GM11168 (cell line): ENCODE measurements around the gene EIF4G2.
"Not testable (repeated sequence)": the region's sequence is repeated elsewhere in the genome, so short reads cannot be mapped to it uniquely, and the experiment has no call there.

Source experiments
- in situ Hi-C: fragments of 300-500 bp; cut with MboI; formaldehyde crosslinking; loops from one replicate; pipeline ENCODE4 v1.12.0; 2022; ENCODE audit warnings: low sequenced_read_pairs; ENCODE audit not compliant: unreplicated experiment

Gene EIF4G2

GRCh38 chr11:10808553-10809372 lies at the start of gene EIF4G2:
TSS of gene EIF4G2 (minus strand) at chr11:10808926.
- in situ Hi-C loops: no loop called here

- in situ Hi-C loops: no loop called here
Observed at GRCh38 chr11:10857709-10858438, 49.1 kb upstream of the EIF4G2 start, which contains the start of gene ZBED5. TSS of gene ZBED5 (minus strand) at chr11:10858053. CDS start at chr11:10854945, 3,108 bp downstream.

DNA sequence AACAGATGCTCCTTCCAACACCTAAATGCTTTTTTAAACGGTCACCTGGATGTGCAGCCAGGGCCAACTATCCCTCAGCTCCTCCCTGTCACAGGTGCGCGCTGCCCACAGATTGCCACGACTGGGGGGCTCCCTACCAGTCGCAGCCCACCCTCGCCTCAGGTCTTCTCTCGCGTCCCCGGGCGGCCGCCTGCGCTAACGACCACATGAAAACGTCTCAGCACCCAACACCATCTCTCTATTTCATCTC lies 48.7 kb upstream of the EIF4G2 start:
- in situ Hi-C loops: no loop called here

DNA sequence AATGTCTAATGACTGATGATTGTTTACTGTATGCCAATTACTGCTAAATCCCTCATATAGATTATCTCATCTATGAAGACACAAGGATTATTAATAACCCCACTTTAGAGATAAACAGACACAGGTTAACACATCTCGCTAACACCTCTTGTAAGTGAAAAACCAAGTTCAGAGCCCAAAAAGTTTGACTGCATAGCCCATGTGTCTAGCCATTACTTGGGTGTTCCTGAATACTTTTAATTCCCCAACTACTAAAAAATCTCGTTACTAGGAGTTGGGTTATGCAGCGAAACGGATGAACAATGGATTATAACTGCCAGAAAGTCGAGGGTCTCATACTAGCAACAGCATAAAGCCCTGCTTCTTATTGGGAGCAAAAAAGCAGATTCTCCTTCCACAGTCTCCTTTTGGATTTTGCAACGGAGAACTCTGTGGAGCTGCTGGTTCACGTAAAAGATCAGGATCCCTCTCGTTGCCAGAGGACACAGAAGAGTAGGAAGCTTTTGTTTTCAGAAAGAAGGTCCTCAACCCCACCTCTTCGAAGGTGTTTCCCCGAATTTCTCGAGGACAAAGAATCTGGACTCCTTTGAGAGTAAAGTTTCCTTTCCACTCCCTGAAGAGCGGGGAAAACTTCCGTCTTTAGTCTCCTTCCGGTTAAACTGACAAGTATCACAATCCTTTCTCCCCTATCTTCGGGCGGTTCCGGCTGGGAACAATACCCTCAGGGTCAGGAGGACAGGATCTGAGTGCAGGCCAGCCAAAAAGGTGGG lies 48.1 kb upstream of the EIF4G2 start:
- in situ Hi-C loops: no loop called here

DNA sequence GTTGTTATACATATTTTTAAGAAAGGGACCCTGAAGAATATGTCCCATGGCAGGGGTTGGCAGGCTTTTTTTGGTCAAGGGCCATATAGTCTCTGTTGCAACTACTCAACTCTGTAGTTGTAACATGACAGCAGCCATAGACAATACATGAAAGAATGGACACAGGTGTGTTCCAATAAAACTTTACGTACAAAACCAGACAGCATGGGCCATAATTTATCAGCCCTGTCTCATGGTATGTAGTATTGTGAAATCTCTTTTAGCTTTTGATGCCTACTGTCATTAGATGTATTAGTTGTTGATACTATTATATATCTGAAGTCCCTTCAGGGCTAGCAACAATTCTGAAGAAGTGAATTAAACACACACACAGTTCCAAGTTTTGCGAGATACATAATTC lies 46.6 kb upstream of the EIF4G2 start:
- in situ Hi-C loops: no loop called here

DNA sequence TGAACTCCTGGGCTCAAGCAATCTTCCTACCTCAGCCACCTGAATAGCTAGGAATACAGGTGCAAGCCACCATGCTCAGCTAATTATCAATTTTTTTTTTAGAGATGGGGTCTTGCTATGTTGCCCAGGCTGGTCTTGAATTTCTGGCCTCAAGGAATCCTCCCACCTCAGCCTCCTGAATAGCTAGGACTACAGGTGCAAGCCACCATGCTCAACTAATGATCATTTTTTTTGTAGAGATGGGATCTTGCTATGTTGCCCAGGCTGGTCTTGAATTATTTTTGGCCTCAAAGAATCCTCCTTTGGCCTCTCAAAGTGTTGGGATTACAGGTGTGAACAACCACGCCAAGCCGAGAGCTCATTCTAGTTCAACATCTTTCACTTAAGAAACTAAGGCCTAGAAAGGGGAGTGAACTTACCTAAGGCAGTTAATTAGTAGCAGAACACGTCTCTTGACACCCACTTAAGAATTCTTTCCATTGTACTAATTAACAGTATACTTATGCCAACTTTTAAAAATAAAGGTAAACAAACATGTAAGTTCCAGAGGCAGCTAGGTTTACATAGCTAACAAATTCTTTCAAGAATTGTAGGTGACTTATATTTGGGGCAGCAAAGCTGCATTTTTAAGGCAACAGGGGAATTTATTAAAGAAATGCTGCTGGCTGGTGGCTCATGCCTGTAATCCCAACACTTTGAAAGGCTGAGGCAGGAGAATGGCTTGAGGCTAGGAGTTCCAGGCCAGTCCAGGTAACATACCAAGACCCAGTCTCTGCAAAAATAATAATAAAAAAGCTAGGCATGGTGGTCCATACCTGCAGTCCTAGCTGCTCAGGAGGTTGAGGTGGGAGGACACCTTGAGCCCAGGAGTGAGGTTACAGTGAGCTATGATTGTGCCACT lies 39.5 kb upstream of the EIF4G2 start:
- in situ Hi-C loops: no loop called here

GRCh38 chr11:10846660-10847059 lies 37.9 kb upstream of the EIF4G2 start:
- in situ Hi-C loops: no loop called here

GRCh38 chr11:10845589-10845988 lies 36.9 kb upstream of the EIF4G2 start:
- in situ Hi-C loops: no loop called here

DNA sequence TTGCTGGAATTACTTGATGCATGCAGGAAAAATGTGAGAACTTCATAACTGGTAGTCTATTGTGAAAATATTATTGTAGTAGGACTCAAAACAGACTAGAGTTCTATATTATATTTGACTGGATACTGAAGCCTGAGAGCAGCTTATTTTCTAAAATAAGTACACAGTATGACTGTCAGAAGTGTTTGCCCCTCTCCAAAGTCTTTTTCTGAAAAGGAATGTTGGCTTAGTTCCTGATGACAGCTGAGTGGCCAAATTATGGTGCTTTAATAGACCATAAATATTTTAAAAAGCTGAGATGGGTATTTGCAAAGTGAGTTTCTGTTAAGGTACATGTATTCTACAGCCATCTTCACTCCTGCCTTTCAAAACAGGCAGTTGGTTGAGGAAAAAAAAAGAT lies 36.1 kb upstream of the EIF4G2 start:
- in situ Hi-C loops: no loop called here

GRCh38 chr11:10844356-10844755 lies 35.6 kb upstream of the EIF4G2 start:
- in situ Hi-C loops: no loop called here

DNA sequence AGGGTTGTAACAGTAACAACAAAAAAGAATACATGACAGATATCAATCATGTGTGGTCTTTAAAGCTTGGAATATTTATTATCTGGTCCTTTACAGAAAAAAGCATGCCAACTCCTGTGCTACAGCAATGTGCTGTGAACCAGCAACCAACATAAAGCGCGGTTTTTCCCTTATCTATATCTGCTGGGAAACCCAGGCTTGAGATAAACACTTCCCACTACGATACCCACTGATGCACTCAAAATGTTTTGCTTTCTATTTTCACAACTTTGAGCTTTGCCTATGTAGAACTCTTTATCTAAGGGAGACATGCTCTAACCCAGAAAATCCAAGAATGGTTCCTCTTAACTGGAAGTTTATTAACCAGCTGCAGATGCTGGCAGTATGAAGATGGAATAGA lies 30.2 kb upstream of the EIF4G2 start:
- in situ Hi-C loops: no loop called here

GRCh38 chr11:10838083-10838482 lies 29.4 kb upstream of the EIF4G2 start:
- in situ Hi-C loops: no loop called here

DNA sequence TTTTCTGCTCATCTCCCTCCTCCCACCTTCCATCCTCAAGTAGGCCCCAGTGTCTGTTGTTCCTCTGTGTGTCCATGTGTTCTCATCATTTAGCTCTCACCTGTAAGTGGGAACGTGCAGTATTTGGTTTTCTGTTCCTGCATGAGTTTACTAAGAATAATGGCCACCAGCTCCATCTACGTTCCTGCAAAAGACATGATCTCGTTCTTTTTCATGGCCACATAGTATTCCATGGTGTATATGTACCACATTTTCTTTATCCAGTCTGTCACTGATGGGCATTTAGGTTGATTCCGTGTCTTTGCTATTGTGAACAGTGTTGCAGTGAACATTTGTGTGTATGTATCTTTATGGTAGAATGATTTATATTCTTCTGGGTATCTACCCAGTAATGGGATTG lies 28.2 kb upstream of the EIF4G2 start:
- in situ Hi-C loops: not testable (repeated sequence)

DNA sequence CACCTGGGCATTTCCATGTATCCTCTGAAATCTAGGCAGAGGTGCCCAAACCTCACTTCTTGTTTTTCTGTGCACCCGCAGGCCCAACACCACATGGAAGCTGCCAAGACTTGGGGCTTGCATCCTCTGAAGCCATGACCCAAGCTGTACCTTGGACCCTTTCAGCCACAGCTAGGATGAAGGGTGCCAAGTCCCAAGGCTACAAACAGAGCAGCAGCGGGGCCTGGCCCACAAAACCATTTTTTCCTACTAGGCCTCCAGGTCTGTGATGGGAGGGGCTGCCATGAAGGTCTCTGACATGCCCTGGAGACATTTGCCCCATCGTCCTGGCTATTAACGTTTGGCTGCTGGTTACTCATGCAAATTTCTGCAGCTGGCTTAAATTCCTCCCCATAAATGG lies 20.4 kb upstream of the EIF4G2 start:
- in situ Hi-C loops: no loop called here

- in situ Hi-C loops: no loop called here
Observed at GRCh38 chr11:10828402-10828801, 19.7 kb upstream of the EIF4G2 start.

- in situ Hi-C loops: no loop called here
Observed at GRCh38 chr11:10824888-10825287, 16.2 kb upstream of the EIF4G2 start.

- in situ Hi-C loops: no loop called here
Observed at GRCh38 chr11:10823152-10823579, 14.4 kb upstream of the EIF4G2 start.

DNA sequence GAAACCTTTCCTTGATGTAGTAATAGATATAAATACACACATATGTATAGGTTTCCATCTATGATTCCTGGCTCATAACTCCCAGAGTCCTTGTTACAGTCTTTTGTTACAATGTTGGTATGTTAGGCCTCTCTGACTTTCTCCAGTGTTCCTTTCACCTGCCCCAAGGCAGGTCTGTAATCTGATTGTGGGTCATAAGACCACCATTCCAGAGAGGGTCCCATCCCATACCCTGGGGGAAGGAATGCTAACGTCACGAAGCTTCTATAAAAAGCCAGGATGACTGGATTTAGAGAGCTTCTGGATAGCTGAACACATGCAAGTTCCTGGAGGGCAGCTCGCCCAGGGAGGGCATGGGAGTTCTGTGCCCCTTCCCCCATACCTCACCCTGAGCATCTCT lies 13.8 kb upstream of the EIF4G2 start:
- in situ Hi-C loops: not testable (repeated sequence)

DNA sequence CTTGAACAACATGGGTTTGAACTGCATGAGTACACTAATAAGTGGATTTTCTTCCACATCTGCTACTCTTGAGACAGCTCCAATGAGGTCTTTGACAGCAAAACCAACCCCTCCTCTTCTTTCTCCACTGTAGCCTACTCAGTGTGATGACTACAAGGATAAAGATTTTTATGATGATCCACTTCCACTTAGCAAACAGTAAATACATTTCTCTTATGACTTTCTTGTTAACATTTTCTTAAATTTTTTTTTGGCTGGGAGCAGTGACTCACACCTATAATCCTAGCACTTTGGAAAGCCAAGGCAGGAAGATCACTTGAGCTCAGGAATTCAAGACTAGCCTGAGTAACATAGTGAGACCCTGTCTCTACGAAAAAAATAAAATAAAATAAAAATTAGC lies 9.9 kb upstream of the EIF4G2 start:
- in situ Hi-C loops: no loop called here

GRCh38 chr11:10813945-10814344 lies 5.2 kb upstream of the EIF4G2 start:
- in situ Hi-C loops: no loop called here
